Neural progenitor cell (in vitro differentiated cells): ENCODE data around the gene TEDDM1. TPM values are rescaled to one million over a fixed set of nuclear protein-coding genes. Genes with fewer than 3 reads are reported as not detected.

ENCODE experiments used
- DNase-seq: peaks from one replicate; pipeline ENCODE4 v3.0.0-alpha.2; 2016; ENCODE audit warnings: low spot score
- H2AFZ ChIP-seq: fragments of 200-600 bp; sonication (generic); replicated peaks from 2 replicates; pipeline ENCODE4 v1.6.1; 2016; ENCODE audit warnings: antibody characterized with exemption
- H3F3A ChIP-seq: fragments of 200-600 bp; sonication (generic); 2 replicates; pipeline ENCODE4 v1.6.1; 2016; ENCODE audit warnings: antibody characterized with exemption, low read depth
- H3K27ac ChIP-seq: fragments of 200-600 bp; sonication (generic); 2 replicates; pipeline ENCODE4 v1.5.1; 2016; ENCODE audit warnings: mild to moderate bottlenecking
- H3K27me3 ChIP-seq: fragments of 200-600 bp; sonication (generic); 2 replicates; pipeline ENCODE4 v1.6.1; 2016; ENCODE audit warnings: mild to moderate bottlenecking, moderate library complexity
- H3K36me3 ChIP-seq: fragments of 200-600 bp; sonication (generic); 2 replicates; pipeline ENCODE4 v1.5.1; 2016
- H3K4me1 ChIP-seq: fragments of 200-600 bp; sonication (generic); 2 replicates; pipeline ENCODE4 v1.6.1; 2016; ENCODE audit warnings: mixed run types
- H3K4me2 ChIP-seq: fragments of 200-600 bp; sonication (generic); 2 replicates; pipeline ENCODE4 v1.6.1; 2016
- H3K4me3 ChIP-seq: fragments of 200-600 bp; sonication (generic); 2 replicates; pipeline ENCODE4 v1.5.1; 2016
- H3K79me2 ChIP-seq: fragments of 200-600 bp; sonication (generic); 2 replicates; pipeline ENCODE4 v1.6.1; 2016; ENCODE audit warnings: low read depth
- H3K9ac ChIP-seq: fragments of 200-600 bp; sonication (generic); 2 replicates; pipeline ENCODE4 v1.6.1; 2016
- H3K9me3 ChIP-seq: fragments of 200-600 bp; sonication (generic); 2 replicates; pipeline ENCODE4 v1.5.1; 2016; ENCODE audit warnings: low read depth
- H4K20me1 ChIP-seq: fragments of 200-600 bp; sonication (generic); 2 replicates; pipeline ENCODE4 v1.6.1; 2016; ENCODE audit warnings: low read depth
- H3K27ac Mint-ChIP-seq: 3 replicates; pipeline ENCODE4 v1.8.0; 2021; ENCODE audit warnings: mixed read lengths
- H3K27me3 Mint-ChIP-seq: 2 replicates; pipeline ENCODE4 v1.8.0; 2022; ENCODE audit warnings: low read depth, mild to moderate bottlenecking, inconsistent platforms, moderate library complexity, mixed read lengths; ENCODE audit not compliant: insufficient read depth
- H3K36me3 Mint-ChIP-seq: 3 replicates; pipeline ENCODE4 v1.8.0; 2021; ENCODE audit warnings: mixed read lengths
- H3K4me1 Mint-ChIP-seq: 3 replicates; pipeline ENCODE4 v1.8.0; 2021; ENCODE audit warnings: mixed read lengths
- H3K4me3 Mint-ChIP-seq: 3 replicates; pipeline ENCODE4 v1.8.0; 2021; ENCODE audit warnings: mild to moderate bottlenecking, moderate library complexity, mixed read lengths
- H3K9me3 Mint-ChIP-seq: 3 replicates; pipeline ENCODE4 v1.8.0; 2020; ENCODE audit warnings: mixed read lengths
- CTCF ChIP-seq: fragments of 200-600 bp; sonication (generic); IDR thresholded peaks from 2 replicates; pipeline ENCODE4 v1.5.1; 2017; ENCODE audit warnings: antibody characterized with exemption, mild to moderate bottlenecking
- EZH2 ChIP-seq: fragments of 200-600 bp; sonication (generic); IDR thresholded peaks from 2 replicates; pipeline ENCODE4 v1.6.1; 2017; ENCODE audit warnings: antibody characterized with exemption, mild to moderate bottlenecking, moderate library complexity
- EZH2phosphoT487 ChIP-seq: fragments of 200-600 bp; sonication (generic); IDR thresholded peaks from 2 replicates; pipeline ENCODE4 v1.6.1; 2017; ENCODE audit warnings: antibody characterized with exemption
- total RNA-seq: library from RNA; depleted of rRNA; stranded (reverse); fragments of >200 nt; gene quantifications from 2 replicates; pipeline ENCODE4 v1.2.3, GENCODE V29; 2015; ENCODE audit warnings: low replicate concordance

The TEDDM1 gene
- total RNA-seq, 1 donor from 2014 or later, result not detected

DNA sequence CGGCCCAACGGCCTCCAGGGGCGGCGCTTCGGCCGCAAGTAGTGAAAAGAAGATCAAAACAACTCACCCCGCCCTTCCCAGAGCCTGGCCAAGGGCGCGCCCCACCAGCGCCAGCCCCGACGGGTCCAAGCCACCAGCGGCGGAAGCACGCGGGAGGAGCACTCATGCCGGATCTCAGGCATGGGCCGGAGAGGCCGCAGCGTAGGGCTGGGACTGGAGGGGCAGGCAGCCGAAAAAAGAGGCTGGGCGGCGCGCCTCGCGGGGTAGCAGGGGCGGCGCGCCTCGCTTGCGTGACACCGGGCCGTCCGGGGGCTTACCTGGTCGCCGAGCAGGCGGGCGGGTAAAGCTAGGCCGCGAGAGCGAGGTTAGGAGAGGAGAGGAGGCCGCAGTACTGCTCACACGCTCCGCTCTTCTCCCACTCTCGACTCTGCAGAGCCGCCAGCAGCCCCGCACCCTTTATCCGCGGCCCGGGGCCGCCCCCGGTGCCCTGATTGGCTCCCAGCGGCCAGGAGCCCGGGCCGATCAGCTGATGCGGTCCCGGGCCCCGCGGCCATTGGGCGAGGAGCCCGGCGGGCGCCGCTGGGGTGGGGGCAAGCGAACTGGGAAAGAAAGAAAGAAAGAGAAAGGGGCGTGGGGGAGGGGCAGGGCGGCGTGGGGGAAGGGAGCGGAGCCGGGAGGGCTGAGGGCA, 9.0 kb downstream of the TEDDM1 start, which contains the start of gene GLUL:
TSS of gene GLUL (minus strand) at position 429 of the 688 bp plus-strand sequence. CDS start 3,053 bp downstream, outside the sequence.
- H4K20me1 ChIP-seq, result peaks cover 50% of the 10 kb centered on the region
- Mint-ChIP-seq H3K9me3 (no peaks in the 10 kb centered on the region), H3K27ac (peak within 1 kb of the TSS; percentile 91), H3K36me3 (peaks cover 34% of the 10 kb centered on the region), H3K4me3 (peak within 1 kb of the TSS; percentile 100), H3K4me1 (peaks cover 51% of the 10 kb centered on the region), H3K27me3 (peaks cover 5% of the 10 kb centered on the region)
- H3K9me3 ChIP-seq, result no peaks in the 10 kb centered on the region
- peak within 1 kb of the TSS; percentile 100 for H3K4me3 ChIP-seq
- peaks cover 67% of the 10 kb centered on the region for H3K79me2 ChIP-seq
- peak; percentile 98 for DNase-seq
- peaks cover 45% of the 10 kb centered on the region for H3K4me1 ChIP-seq
- no peaks in the 10 kb centered on the region for H3K27me3 ChIP-seq
- H3K4me2 ChIP-seq, result peak within 1 kb of the TSS; percentile 97
- H3K36me3 ChIP-seq, result peaks cover 17% of the 10 kb centered on the region
- H3K9ac ChIP-seq, result peak within 1 kb of the TSS; percentile 97
- H2AFZ ChIP-seq, result no peak within 1 kb of the TSS
- no peak for TF ChIP-seq EZH2phosphoT487
- no peak for TF ChIP-seq EZH2
- peak; percentile 27 for TF ChIP-seq CTCF
- peaks cover 52% of the 10 kb centered on the region for H3F3A ChIP-seq
- peak within 1 kb of the TSS; percentile 91 for H3K27ac ChIP-seq

DNA sequence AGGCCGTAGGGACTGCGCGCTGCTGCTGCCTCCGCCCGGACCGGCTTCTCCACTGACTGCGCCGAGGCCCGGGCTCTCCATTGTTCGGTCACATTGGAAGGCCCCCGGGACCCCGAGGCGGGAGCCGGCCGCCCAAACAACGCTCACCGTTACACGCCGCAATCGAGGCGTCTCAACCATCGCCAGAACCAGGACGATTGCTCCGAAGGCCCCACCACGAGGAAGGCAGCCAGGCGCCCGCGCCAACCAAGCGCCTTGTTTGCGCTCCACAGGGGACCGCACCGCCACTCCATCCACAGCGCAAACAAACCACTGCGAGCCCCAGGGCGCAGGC, 9.5 kb downstream of the TEDDM1 start:
- peaks cover 48% of the 10 kb centered on the region for H3K4me1 Mint-ChIP-seq
- H2AFZ ChIP-seq, result no peak overlapping the region

GRCh38 chr1:182389619-182390047, 10.8 kb downstream of the TEDDM1 start:
- peaks cover 3% of the 10 kb centered on the region for H3K27me3 Mint-ChIP-seq
- H3K9me3 Mint-ChIP-seq, result no peaks in the 10 kb centered on the region
- no peak overlapping the region for H2AFZ ChIP-seq
- peak overlapping the region; percentile 100 for H3K4me3 Mint-ChIP-seq
- H4K20me1 ChIP-seq, result peaks cover 69% of the 10 kb centered on the region
- peak overlapping the region; percentile 100 for H3K4me3 ChIP-seq
- H3K9me3 ChIP-seq, result no peaks in the 10 kb centered on the region
- DNase-seq, result peak; percentile 37
- peaks cover 71% of the 10 kb centered on the region for H3F3A ChIP-seq
- no peak for TF ChIP-seq CTCF
- TF ChIP-seq EZH2, result no peak
- H3K36me3 Mint-ChIP-seq, result peaks cover 51% of the 10 kb centered on the region
- peaks cover 29% of the 10 kb centered on the region for H3K36me3 ChIP-seq
- peak overlapping the region; percentile 87 for H3K27ac Mint-ChIP-seq
- peak overlapping the region; percentile 42 for H3K27ac ChIP-seq
- peaks cover 41% of the 10 kb centered on the region for H3K4me1 ChIP-seq
- H3K79me2 ChIP-seq, result peaks cover 86% of the 10 kb centered on the region
- peak overlapping the region; percentile 97 for H3K9ac ChIP-seq
- peak overlapping the region; percentile 97 for H3K4me2 ChIP-seq
- no peaks in the 10 kb centered on the region for H3K27me3 ChIP-seq
- H3K4me1 Mint-ChIP-seq, result peaks cover 44% of the 10 kb centered on the region

More for the DNA sequence above, 9.5 kb downstream of the TEDDM1 start:
- Histone ChIP-seq H3K79me2 (peaks cover 72% of the 10 kb centered on the region), H3K9me3 (no peaks in the 10 kb centered on the region), H3K36me3 (peaks cover 22% of the 10 kb centered on the region), H4K20me1 (peaks cover 55% of the 10 kb centered on the region), H3K27me3 (no peaks in the 10 kb centered on the region), H3K4me3 (peak overlapping the region; percentile 100), H3K4me1 (peaks cover 41% of the 10 kb centered on the region), H3K9ac (peak overlapping the region; percentile 97), H3K27ac (peak overlapping the region; percentile 91), H3F3A (peaks cover 57% of the 10 kb centered on the region), H3K4me2 (peak overlapping the region; percentile 97)
- no peak for TF ChIP-seq EZH2
- Mint-ChIP-seq H3K9me3 (no peaks in the 10 kb centered on the region), H3K27me3 (peaks cover 5% of the 10 kb centered on the region), H3K36me3 (peaks cover 39% of the 10 kb centered on the region), H3K4me3 (peak overlapping the region; percentile 100), H3K27ac (peak overlapping the region; percentile 91)
- DNase-seq, result no peak
